Immature natural killer cell (primary cell): ENCODE measurements around the gene SUPT5H. TPM values are rescaled to one million over a fixed set of nuclear protein-coding genes. Genes with fewer than 3 reads are reported as not detected.
"Not testable (repeated sequence)": the region's sequence is repeated elsewhere in the genome, so short reads cannot be mapped to it uniquely, and the experiment has no call there.

Experiments used
- DNase-seq, 3 donors: peaks; one replicate each; pipeline ENCODE4 v3.0.0; 2022; ENCODE audit warnings: mixed read lengths in 1 of 3
- H3K27ac Mint-ChIP-seq, 6 donors: one replicate each; pipeline ENCODE4 v1.8.0; 2020; ENCODE audit warnings: mixed read lengths in 6 of 6, mild to moderate bottlenecking in 5 of 6, inconsistent platforms in 4 of 6, moderate library complexity in 3 of 6
- H3K27me3 Mint-ChIP-seq, 3 donors: one replicate each; pipeline ENCODE4 v1.8.0; 2020 to 2021; ENCODE audit warnings: low read depth in 3 of 3, mild to moderate bottlenecking in 3 of 3, mixed read lengths in 3 of 3, moderate library complexity in 3 of 3, inconsistent platforms in 1 of 3
- H3K36me3 Mint-ChIP-seq, 3 donors: one replicate each; pipeline ENCODE4 v1.8.0; 2020; ENCODE audit warnings: mixed read lengths in 3 of 3, inconsistent platforms in 2 of 3, mild to moderate bottlenecking in 2 of 3
- H3K4me1 Mint-ChIP-seq, 2 donors: one replicate each; pipeline ENCODE4 v1.8.0; 2020; ENCODE audit warnings: inconsistent platforms in 2 of 2, mild to moderate bottlenecking in 2 of 2, mixed read lengths in 2 of 2, moderate library complexity in 1 of 2
- H3K4me3 Mint-ChIP-seq, 5 donors: one replicate each; pipeline ENCODE4 v1.8.0; 2020; ENCODE audit warnings: mild to moderate bottlenecking in 5 of 5, mixed read lengths in 5 of 5, inconsistent platforms in 3 of 5, moderate library complexity in 3 of 5
- H3K9me3 Mint-ChIP-seq, 6 donors: one replicate each; pipeline ENCODE4 v1.8.0; 2020; ENCODE audit warnings: mild to moderate bottlenecking in 6 of 6, mixed read lengths in 6 of 6, inconsistent platforms in 4 of 6, moderate library complexity in 3 of 6
- polyA plus RNA-seq, 3 donors: library from polyadenylated mRNA; unstranded; fragments of 300-500 nt; fragmentation: Illumina TruSeq; gene quantifications; one replicate each; pipeline ENCODE4 v1.2.3, GENCODE V29; 2021

Gene SUPT5H
- polyA plus RNA-seq, 3 donors from 2014 or later = 30.5 to 114 (median 67.0) TPM

DNA sequence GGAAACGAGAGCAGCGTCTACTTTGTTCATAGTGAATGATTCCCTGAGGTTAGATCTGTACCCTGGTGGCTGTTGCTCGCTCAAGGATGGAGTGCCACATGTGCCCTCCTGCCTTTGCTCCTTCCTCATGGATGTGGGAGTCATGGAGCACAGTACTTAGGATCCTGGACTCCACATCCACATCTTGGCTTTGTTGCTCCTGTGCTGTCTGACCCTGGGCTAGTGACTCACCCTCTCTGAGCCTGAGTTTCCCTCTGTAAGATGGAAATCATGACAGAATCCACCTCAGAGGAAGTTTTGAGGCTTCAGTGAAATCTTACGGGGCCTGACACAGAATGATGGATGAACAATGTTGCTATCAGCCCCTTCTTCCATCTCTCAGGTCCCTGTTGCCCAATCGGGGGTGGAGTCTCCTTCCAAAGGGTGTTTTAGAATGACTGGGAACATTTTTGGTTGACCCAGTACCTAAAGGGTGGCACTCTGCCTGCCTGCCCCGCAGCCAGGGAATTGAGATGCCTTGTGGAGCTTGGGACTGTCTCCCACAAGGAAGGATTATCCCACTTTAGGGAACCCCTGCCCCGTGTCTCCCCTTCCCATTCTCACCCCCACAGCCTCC is 25.4 kb downstream of the SUPT5H start:
- Mint-ChIP-seq H3K4me3 (no peak overlapping the region), H3K9me3 (no peaks in the 10 kb centered on the region), H3K27me3 (peaks cover 6 to 9% (median 8%) of the 10 kb centered on the region in 3 donors), H3K4me1 (peaks cover 7% of the 10 kb centered on the region in 2 donors), H3K27ac (no peak overlapping the region), H3K36me3 (peaks cover 10 to 54% (median 12%) of the 10 kb centered on the region in 3 donors)
- no peak for DNase-seq

DNA sequence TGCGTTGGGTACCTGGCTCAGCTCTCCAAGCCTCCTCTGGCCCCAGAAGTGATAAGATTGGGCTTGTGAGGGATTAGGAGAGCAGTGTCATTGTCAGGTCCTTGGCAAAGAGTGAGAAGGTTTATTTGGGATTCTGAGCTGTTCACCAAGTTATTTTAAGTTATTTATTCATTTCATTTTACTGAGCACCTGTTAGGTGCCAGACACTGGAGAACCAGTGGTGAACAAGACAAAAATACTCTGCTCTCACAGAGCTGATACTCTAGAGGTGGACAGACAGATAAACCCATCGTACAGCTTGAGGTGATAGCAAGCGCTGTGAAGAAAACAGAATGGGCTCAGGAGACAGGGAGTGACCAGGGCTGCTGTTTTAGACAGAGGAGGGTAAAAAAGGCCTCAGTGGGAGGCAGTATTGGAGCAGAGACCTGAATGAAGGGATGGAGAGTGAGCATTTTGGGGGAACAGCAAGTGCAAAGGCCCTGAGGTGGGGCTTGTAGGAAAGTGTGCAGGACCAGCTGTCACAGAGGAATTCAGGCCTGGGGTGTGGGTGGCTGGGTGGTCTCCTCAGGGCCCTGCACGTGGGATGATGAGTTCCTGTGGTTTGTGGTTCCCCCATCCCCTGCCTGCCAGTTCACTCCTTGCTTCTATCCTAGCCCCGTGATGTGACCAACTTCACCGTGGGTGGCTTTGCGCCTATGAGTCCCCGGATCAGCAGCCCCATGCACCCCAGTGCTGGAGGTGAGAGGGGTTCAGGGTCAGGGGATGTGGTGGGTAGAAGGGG is 26.6 kb downstream of the SUPT5H start:
- no peak overlapping the region for H3K4me3 Mint-ChIP-seq
- H3K27me3 Mint-ChIP-seq = peaks cover 5 to 11% (median 6%) of the 10 kb centered on the region in 3 donors
- DNase-seq = no peak
- peaks cover 7 to 8% of the 10 kb centered on the region in 2 donors for H3K4me1 Mint-ChIP-seq
- peaks cover 15 to 53% (median 15%) of the 10 kb centered on the region in 3 donors for H3K36me3 Mint-ChIP-seq
- H3K27ac Mint-ChIP-seq = peak overlapping the region in 4 of 6 donors; percentile 20 to 67 (median 59)
- no peaks in the 10 kb centered on the region for H3K9me3 Mint-ChIP-seq

DNA sequence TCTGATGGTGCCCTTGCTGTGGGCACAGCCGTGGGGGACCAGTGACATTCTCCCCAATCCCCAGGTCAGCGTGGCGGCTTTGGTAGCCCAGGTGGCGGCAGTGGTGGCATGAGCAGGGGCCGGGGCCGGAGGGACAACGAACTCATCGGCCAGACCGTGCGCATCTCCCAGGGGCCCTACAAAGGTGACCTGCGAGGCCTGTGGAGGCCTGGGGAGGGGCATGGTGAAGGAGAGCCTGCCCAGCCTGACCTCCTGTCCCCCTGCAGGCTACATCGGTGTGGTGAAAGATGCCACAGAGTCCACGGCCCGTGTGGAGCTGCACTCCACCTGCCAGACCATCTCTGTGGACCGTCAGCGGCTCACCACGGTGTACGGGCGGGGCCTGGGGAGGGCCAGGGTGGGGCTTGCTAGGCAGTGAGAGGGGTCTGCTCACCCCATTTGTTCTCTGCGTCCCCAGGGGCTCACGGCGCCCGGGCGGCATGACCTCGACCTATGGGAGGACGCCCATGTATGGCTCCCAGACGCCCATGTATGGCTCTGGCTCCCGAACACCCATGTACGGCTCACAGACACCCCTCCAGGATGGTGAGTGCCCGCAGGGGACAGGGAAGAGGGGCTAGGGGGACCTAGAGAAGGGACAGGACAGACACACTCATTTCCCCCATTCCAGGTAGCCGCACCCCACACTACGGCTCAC is 27.5 kb downstream of the SUPT5H start:
- Mint-ChIP-seq H3K36me3 (peaks cover 15 to 48% (median 15%) of the 10 kb centered on the region in 3 donors), H3K27me3 (peaks cover 5 to 11% (median 6%) of the 10 kb centered on the region in 3 donors), H3K27ac (peak overlapping the region in 1 of 6 donors; percentile 12), H3K4me1 (peaks cover 7 to 8% of the 10 kb centered on the region in 2 donors), H3K9me3 (no peaks in the 10 kb centered on the region), H3K4me3 (no peak overlapping the region)
- no peak for DNase-seq

DNA sequence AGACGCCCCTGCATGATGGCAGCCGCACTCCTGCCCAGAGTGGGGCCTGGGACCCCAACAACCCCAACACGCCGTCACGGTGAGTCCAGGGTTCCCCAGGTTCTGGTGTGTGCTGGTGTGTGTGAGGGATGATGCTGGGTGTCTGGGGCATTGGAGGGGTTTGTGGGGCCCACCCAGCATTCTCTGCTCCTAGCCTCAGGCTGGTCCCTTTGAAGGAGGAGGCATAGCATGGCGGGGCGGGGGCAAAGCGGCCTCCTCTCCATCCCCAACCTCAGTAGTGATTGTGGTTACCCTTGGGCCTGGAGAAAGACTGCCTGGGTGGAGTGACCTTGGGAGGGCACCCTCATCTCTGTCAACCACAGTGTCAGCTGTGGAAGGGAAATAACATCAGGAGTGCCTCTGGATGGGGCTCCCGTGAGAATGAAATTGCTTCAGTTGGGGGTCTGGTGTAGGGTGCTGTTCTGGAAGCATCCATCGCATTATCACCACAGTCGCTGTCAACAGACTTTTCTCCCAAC is 28.1 kb downstream of the SUPT5H start:
- Mint-ChIP-seq H3K27me3 (peaks cover 5 to 10% (median 6%) of the 10 kb centered on the region in 3 donors), H3K4me3 (no peak overlapping the region), H3K36me3 (peaks cover 15 to 42% (median 15%) of the 10 kb centered on the region in 3 donors), H3K9me3 (no peaks in the 10 kb centered on the region), H3K4me1 (peaks cover 7 to 8% of the 10 kb centered on the region in 2 donors), H3K27ac (peak overlapping the region in 1 of 6 donors; percentile 55)
- no peak for DNase-seq

DNA sequence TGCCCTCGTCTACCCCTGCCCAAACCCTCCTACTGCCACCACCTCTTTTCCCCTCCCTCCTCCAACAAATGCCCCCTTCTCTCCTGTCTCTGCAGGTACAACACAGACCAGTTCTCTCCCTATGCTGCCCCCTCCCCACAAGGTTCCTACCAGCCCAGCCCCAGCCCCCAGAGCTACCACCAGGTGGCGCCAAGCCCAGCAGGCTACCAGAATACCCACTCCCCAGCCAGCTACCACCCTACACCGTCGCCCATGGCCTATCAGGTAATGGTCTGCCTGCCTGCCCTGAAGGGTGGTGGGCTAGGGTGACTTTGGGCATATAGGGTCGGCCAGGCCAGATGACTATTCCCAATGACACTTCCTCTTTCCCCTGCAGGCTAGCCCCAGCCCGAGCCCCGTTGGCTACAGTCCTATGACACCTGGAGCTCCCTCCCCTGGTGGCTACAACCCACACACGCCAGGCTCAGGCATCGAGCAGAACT is 28.8 kb downstream of the SUPT5H start:
- peaks cover 5 to 6% (median 6%) of the 10 kb centered on the region in 3 donors for H3K27me3 Mint-ChIP-seq
- H3K36me3 Mint-ChIP-seq = peaks cover 15 to 35% (median 15%) of the 10 kb centered on the region in 3 donors
- no peak overlapping the region for H3K4me3 Mint-ChIP-seq
- DNase-seq = peak; percentile 55 to 61 (median 60)
- no peaks in the 10 kb centered on the region for H3K9me3 Mint-ChIP-seq
- peaks cover 7 to 8% of the 10 kb centered on the region in 2 donors for H3K4me1 Mint-ChIP-seq
- H3K27ac Mint-ChIP-seq = peak overlapping the region in 3 of 6 donors; percentile 26 to 67 (median 49)

DNA sequence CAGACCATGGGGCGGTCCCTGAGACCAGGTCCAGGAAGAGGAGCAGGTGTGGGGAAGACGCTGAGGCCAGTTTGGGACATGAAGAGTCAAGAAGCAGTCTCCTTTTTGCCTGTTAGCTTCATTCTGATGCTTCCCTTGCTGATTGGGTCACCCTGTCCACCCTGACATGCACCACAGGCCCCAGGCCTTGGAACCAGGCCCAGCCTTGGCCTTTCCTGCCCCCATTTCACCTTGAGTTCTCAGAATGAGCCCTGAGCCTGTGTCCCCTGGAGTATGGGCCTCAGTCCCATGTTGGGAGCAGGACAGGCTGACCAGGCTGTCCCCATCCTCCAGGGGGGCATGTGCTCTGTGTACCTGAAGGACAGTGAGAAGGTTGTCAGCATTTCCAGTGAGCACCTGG is 30.4 kb downstream of the SUPT5H start:
- Mint-ChIP-seq H3K36me3 (peaks cover 11 to 23% (median 15%) of the 10 kb centered on the region in 3 donors), H3K27me3 (peaks cover 0 to 6% (median 5%) of the 10 kb centered on the region in 3 donors), H3K4me1 (peaks cover 16 to 19% of the 10 kb centered on the region in 2 donors), H3K4me3 (no peak overlapping the region), H3K9me3 (no peaks in the 10 kb centered on the region), H3K27ac (peak overlapping the region in 1 of 6 donors; percentile 61)
- DNase-seq = no peak

DNA sequence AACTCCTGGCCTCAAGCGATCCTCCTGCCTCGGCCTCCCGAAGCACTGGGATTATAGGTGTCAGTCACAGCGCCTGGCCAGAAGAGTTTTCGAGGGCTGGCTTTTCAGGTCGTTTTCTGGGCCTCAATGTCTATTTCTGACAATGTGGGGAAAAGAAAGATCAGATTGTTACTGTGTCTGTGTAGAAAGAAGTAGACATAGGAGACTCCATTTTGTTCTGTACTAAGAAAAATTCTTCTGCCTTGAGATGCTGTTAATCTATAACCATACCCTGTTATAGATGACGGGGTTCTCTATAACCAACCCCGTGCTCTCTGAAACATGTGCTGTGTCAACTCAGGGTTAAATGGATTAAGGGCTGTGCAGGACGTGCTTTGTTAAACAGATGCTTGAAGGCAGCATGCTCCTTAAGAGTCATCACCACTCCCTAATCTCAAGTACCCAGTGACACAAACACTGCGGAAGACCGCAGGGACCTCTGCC is 34.0 kb downstream of the SUPT5H start:
- not testable (repeated sequence) for H3K36me3 Mint-ChIP-seq, H3K9me3 Mint-ChIP-seq, DNase-seq, H3K27me3 Mint-ChIP-seq
- Mint-ChIP-seq H3K4me3 (peak overlapping the region; percentile 88 to 96 (median 94)), H3K27ac (peak overlapping the region in 4 of 6 donors; percentile 92 to 97 (median 94)), H3K4me1 (peaks cover 27 to 33% of the 10 kb centered on the region in 2 donors)

DNA sequence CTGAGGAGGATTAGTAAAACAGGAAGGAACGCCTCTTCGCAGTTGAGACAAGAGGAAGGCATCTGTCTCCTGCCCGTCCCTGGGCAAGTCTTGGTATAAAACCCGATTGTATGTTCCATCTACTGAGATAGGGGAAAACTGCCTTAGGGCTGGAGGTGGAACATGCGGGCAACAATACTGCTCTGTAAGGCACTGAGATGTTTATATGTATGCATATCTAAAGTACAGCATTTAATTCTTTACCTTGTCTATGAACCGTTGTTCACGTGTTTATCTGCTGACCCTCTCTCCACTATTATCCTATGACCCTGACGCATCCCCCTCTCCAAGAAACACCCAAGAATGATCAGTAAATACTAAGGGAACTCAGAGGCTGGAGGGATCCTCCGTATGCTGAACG is 34.5 kb downstream of the SUPT5H start:
- Mint-ChIP-seq H3K4me1 (peaks cover 27 to 33% of the 10 kb centered on the region in 2 donors), H3K4me3 (peak overlapping the region; percentile 88 to 96 (median 94)), H3K9me3 (no peaks in the 10 kb centered on the region), H3K27ac (peak overlapping the region; percentile 90 to 97 (median 94)), H3K36me3 (peaks cover 5 to 6% (median 6%) of the 10 kb centered on the region in 3 donors), H3K27me3 (peaks cover 0 to 5% (median 3%) of the 10 kb centered on the region in 3 donors)
- no peak for DNase-seq

DNA sequence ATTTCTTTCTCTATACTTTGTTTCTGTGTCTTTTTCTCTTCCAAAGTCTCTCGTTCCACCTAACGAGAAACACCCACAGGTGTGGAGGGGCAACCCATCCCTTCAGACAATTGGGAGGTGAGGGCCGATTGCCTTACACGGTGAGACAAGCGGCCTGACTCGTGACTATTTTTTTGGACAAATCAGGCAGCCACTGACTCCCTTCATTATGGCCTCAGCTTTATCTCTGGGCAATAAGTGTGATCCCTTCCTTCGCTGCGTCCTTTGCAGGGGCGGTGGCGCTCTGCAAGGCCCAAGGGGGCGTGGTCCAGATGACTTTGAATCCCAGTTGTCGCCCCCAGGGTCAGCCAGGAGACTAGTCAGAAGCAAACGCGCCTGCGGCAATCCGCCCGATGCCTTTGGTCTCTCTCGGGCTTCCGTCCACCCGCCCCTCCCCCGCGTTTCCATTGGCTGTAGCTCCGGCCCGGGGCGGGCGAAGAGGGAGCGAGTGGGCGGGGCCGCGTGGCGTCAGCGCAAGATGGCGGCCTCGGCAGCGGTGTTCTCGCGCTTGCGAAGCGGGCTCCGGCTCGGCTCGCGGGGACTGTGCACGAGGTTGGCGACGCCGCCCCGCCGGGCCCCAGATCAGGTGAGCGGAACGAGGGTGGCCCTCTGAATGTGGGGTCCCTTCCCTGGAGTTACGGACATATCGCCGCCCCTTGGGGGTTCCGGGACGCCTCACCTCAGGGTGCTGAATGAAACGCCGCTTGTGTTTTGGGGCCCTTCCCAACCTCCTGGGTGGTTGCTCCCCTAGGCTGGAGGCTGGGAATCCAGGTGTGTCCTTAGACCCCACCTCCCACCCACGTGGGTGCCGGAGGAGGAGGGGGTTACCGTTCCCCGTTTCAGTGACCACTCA is 35.2 kb downstream of the SUPT5H start, which contains the start of gene TIMM50:
Gene TIMM50, plus strand, starts transcription at position 502 of the 892 bp plus-strand sequence. Its CDS starts 16 bp downstream, at position 518.
- Mint-ChIP-seq H3K4me3 (peak within 1 kb of the TSS; percentile 88 to 96 (median 94)), H3K9me3 (no peaks in the 10 kb centered on the region), H3K27me3 (peaks cover 0 to 5% (median 2%) of the 10 kb centered on the region in 3 donors), H3K36me3 (peaks cover 5 to 6% (median 5%) of the 10 kb centered on the region in 3 donors), H3K4me1 (peaks cover 29 to 33% of the 10 kb centered on the region in 2 donors), H3K27ac (peak within 1 kb of the TSS; percentile 90 to 97 (median 94))
- peak; percentile 94 to 95 (median 94) for DNase-seq

DNA sequence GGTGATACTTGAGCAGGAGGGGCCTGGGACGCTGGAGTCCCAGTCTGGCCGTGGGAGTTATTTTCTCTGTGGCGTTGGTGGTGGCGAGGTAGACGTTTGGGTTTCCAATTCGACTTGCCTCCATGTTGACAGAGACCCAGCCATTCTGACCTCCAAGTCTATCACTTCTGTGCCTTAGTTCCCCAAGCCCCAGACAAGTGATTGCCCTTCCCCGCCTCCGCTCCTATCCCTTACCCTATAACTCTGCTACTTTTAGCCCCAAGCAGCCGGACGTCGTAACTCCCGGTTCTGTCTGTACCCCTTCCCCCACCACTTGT is 35.8 kb downstream of the SUPT5H start:
- DNase-seq = peak in 1 of 3 donors; percentile 12
- Mint-ChIP-seq H3K27ac (peak overlapping the region; percentile 72 to 97 (median 92)), H3K36me3 (peaks cover 5 to 6% (median 5%) of the 10 kb centered on the region in 3 donors), H3K4me1 (peaks cover 29 to 33% of the 10 kb centered on the region in 2 donors), H3K9me3 (no peaks in the 10 kb centered on the region), H3K4me3 (peak overlapping the region; percentile 88 to 96 (median 94)), H3K27me3 (peaks cover 0 to 5% (median 2%) of the 10 kb centered on the region in 3 donors)

DNA sequence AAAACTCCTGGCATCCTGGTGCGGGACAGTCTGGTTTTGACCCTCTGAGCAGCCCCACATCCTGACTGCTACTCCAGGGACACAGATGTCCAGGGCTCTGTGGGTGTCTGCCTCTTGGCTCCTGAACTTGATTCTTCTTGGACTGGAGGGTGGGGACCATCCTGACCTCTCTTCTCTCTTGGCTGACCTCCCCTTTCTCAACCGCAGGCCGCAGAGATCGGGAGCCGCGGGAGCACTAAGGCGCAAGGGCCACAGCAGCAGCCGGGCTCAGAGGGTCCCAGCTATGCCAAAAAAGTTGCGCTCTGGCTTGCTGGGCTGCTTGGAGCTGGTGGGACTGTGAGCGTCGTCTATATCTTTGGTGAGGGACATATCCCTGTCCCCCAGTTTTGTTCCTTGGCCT is 36.3 kb downstream of the SUPT5H start:
- Mint-ChIP-seq H3K4me3 (peak overlapping the region; percentile 88 to 96 (median 94)), H3K27ac (peak overlapping the region; percentile 72 to 97 (median 92)), H3K27me3 (peaks cover 0 to 4% (median 2%) of the 10 kb centered on the region in 3 donors), H3K36me3 (peaks cover 3 to 5% (median 3%) of the 10 kb centered on the region in 3 donors), H3K9me3 (no peaks in the 10 kb centered on the region), H3K4me1 (peaks cover 27 to 33% of the 10 kb centered on the region in 2 donors)
- no peak for DNase-seq

DNA sequence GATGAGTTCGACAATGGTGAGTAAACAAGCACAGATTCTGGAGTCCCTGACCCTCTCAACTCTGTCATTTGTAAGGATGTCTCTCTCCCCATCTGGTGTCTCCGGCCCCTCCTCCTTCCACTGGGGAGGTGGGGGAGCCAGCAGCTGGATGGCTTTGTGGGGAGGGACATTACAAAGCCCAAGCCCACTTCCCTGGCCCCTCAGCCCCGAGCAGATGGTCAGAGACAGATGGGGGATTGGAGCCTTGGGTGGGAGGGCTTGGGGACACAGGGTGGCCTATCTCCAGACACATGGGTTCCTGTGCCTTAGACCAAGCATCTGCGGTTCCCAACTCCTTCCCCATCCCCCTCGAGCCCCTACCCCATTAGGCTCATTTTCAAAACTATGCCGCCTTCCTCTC is 37.8 kb downstream of the SUPT5H start:
- H3K27ac Mint-ChIP-seq = peak overlapping the region in 1 of 6 donors; percentile 31

More for the DNA sequence above, 37.8 kb downstream of the SUPT5H start:
- Mint-ChIP-seq H3K36me3 (peaks cover 3 to 9% (median 4%) of the 10 kb centered on the region in 3 donors), H3K27me3 (peaks cover 0 to 4% (median 2%) of the 10 kb centered on the region in 3 donors), H3K9me3 (no peaks in the 10 kb centered on the region), H3K4me3 (peak overlapping the region; percentile 17 to 65 (median 58)), H3K4me1 (peaks cover 29 to 33% of the 10 kb centered on the region in 2 donors)
- DNase-seq = no peak
